HG03095 (cell line): ENCODE results near the gene ADAMTS17.

Experiments used
- ATAC-seq: cut with Tn5 transposase; IDR thresholded peaks from one replicate; pipeline ENCODE4 v1.9.1; 2021; ENCODE audit warnings: moderate library complexity; ENCODE audit not compliant: unreplicated experiment

The ADAMTS17 gene

GRCh38 chr15:100278596-100279380, 63.0 kb downstream of the ADAMTS17 start:
- ATAC-seq = no peak

DNA sequence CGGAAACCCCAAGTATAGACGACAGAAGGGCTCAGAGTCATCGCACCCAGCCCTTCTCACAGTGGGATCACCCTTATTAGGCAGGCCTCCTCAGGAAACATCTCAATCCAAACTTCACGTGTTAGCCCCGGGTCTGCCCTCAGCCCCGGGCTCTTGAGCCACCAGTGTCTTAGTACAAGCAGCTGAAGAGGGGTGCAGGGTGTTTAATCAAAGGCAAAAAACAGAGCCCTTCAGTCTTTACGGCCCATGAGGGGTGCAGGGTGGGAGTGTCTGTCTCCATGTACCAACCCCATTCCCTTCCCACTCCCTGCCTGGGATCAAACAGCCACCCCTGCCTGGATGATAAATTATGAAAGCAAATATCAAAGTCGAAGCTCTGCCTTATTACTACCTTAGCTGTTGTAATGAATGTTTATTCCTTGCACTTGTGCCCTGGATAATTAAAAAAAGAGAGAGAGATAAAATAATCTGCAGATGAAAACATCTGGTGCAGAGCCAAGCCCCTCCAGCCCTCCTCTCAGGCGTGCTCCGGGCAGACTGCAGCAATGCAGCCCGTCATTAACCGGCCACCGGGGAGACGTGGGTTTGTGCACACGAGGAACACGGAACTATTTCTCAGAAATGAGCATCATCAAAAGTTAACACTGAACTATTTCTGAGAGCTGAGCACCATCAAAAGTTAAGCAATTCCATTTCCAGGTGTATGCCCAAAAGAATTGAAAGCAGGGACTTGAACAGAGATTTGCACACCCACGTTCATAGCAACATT, 64.5 kb downstream of the ADAMTS17 start:
- no peak for ATAC-seq

DNA sequence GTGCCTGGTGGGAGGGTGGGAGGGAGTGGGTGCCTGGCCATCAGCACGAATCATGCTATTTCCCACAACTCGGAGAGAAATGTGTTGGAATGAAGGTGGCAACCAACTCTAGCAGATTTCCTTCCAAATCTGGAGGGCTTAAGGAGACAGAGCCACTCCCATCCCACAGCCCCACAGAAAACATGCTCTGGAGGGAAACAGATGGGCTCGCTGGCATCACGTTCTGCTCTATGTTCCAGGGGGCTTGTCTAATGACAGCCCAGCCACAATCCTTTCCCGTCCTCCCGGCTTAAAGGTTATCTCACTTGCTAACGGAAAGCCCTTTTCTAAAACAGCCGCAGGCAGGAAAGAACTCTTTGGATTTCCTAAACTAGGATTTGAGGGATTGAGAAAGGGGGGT, 65.3 kb downstream of the ADAMTS17 start:
- no peak for ATAC-seq

DNA sequence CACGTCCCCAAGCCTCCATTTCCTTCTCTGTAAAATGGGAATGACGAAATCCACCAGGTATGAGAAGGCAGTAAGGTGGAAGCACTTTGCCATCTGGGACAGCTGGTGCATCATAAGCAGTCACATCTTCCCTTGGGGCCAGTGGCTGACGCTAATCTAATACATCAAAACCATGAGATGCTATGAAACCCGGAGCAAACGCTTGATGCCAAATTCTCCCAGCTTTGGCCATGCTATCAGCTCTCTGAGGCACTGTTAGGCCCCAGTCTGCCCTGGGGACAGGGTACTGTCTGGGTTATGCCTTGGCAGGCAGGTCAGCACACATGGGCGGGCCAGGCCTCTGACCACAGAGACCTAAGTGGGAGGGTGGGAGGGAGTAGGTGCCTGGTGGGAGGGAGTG, 66.1 kb downstream of the ADAMTS17 start:
- ATAC-seq = no peak

- ATAC-seq = no peak
These were observed 71.9 kb downstream of the ADAMTS17 start for GRCh38 chr15:100269831-100270230.

GRCh38 chr15:100266166-100266565, 75.6 kb downstream of the ADAMTS17 start:
- no peak for ATAC-seq

GRCh38 chr15:100265641-100266035, 76.1 kb downstream of the ADAMTS17 start:
- no peak for ATAC-seq

- no peak for ATAC-seq
These were observed 76.7 kb downstream of the ADAMTS17 start for GRCh38 chr15:100264994-100265640.

- no peak for ATAC-seq
These were observed 77.9 kb downstream of the ADAMTS17 start for GRCh38 chr15:100263721-100264455.

DNA sequence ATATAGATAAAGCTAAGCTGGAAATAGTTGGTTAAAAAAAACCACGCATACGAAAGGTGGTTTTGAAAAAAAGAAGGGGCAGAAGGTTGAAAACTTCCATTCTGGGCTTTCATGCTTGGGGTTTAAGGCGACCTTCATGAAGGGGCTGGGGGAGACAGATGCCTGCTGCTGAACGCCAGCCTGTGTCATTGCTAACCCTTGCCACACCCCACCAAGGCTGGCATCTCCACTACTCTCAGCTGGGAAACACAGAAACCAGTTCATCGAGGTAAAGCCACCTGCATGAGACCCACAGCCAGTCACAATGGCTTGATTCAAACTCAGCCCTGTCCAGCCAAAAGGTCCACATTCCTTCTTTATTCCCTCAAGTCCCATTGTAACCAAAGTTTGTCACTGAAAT, 78.7 kb downstream of the ADAMTS17 start:
- ATAC-seq = no peak

DNA sequence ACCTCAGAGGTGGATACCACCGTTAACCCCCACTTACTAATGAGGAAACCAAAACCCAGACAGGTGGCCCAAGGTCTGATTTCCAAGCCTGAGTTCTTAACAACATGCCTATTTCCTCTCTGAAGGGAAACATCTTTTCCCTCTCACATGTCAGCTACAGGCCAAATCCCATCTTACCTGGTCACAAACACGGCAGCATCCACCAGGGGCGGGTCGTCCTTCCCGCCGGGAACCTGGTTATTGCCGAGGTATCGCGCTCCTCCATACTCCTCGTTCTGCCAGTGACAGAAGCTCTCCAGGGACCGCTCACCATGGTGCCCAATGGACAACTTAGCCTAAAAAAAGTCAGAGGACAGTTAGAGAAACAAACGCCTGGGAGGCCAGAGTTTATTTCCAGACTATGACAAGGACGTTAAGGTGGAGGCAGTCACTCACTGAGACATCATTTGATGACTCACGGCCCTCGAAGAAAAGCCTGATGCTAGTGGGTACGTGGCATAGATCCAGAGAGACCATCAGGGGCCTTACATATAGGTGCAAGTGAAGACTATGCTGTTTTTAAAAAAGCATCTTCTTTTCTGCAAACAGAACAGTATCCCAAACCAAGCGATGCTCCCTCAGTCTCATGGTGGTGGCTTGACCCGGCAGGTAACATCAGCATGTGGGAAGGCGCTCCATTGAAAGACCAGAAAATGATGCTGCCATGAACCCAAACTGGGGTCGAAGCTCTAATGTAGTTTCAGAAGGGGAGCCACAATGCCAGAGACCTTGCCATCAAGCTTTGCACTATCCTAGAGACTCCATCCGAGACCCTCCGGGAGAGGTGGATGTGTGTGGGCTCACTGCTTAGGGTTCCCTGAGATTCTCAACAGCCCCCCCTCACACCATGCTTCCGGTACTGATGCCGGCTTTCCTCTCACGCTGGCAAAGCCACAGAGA, 80.2 kb downstream of the ADAMTS17 start:
- ATAC-seq = no peak

DNA sequence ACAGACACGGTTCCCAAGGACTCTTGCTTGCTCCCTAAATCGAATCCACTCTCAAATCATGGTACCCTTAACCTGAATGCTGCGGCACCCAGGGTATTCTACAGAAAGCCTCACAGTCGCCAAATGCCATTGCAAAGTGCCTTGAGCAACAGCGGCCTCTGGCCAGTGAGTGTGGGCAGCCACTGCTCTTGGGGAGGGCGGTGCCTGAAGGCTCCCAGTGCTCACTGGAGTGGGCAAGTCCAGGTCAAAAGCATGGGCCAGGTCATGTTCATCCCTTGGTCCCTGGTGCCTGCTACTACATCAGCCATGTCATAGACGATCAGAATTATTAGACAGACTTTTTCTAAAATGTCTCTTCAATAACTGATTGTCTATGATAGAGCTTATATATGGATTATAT, 82.5 kb downstream of the ADAMTS17 start:
- no peak for ATAC-seq

GRCh38 chr15:100256970-100257650, 84.7 kb downstream of the ADAMTS17 start:
- no peak for ATAC-seq

- no peak for ATAC-seq
These were observed 85.4 kb downstream of the ADAMTS17 start for GRCh38 chr15:100256101-100256969.

DNA sequence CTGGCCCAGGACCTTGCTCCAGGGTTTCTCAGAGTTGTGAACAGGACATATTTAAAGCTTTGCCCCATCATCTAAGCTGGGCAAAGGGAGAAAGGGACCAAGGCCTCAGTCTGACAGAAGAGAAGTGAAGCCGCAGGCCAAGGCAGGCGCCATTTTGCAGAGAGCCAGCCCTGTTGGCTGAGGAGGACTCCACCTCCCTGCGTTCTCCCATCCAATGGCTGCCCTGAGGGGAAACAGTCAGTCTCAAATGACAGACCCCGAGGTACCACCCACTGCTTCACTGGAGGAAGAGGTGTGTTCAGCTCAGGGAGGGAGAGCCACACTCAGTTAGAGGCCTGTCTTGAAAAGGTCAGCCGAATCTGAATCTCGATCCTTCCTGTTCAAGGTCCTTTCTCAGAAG, 86.1 kb downstream of the ADAMTS17 start:
- ATAC-seq = no peak

- no peak for ATAC-seq
These were observed 87.1 kb downstream of the ADAMTS17 start for GRCh38 chr15:100254691-100255090.

- no peak for ATAC-seq
These were observed 87.5 kb downstream of the ADAMTS17 start for GRCh38 chr15:100254285-100254684.

DNA sequence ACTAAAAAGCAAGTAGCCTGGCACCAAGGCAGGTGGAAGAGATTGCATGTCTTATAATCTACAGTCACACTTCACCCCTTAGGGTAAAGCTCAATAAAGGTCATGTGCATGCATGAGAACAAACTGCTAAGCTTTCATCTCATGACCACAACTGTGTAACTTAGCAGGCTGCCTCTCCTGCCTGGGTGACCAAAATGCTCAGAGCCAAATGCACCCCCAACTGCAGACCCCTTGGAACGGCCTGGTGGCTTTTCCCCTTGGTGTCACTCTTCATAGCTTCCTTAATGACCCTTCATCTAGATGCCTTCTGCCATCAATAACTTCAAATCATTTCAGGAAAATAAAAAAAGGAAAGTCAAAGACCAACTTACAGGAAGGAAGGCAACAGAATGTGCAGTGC, 88.1 kb downstream of the ADAMTS17 start:
- no peak for ATAC-seq
